Astrocyte of the hippocampus (primary cell): ENCODE results near the gene WNK2.

Experiments used
- DNase-seq: peaks from one replicate; pipeline ENCODE4 v3.0.0; 2011; ENCODE audit warnings: low read depth, low spot score

Gene WNK2

DNA sequence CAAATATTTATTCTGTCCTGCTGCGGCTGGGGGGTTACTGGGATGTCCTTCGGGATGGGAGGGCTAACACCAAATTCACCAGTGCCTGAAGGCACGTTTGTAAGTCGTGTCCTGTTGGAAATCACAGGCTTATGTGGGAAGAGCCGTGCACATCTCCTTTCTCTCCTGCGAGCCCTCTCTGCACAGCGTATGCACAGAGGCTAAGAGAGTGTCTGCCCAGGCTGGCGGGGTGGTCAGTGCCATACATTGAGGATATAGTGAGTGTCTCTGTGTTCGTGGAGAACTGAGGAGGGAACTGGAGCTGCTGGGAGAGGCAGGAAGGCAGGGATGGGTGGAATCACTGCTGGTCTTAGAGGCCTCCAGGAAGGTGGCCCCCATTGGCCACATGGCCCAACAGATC is 110.1 kb downstream of the WNK2 start:
- no peak for DNase-seq

DNA sequence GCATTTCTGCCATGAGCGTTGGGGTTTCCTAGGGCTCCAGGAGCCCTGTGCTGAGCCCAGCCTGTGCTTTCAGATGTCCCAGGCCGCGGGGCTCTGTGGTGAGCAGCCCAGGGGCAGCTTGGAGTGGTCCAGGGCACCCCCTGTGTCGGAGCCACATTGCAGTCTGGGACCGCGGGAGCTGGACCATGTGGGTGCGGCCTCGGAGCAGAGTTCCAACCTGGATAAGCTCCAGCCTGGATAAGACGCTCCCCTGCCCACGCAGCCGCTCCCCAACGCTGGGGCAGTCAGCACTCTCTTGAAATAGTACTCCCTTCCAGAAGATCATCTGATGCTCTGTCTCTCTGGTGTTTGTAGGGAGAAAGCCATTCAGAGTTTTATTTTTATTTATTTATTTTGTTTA is 111.1 kb downstream of the WNK2 start:
- no peak for DNase-seq

DNA sequence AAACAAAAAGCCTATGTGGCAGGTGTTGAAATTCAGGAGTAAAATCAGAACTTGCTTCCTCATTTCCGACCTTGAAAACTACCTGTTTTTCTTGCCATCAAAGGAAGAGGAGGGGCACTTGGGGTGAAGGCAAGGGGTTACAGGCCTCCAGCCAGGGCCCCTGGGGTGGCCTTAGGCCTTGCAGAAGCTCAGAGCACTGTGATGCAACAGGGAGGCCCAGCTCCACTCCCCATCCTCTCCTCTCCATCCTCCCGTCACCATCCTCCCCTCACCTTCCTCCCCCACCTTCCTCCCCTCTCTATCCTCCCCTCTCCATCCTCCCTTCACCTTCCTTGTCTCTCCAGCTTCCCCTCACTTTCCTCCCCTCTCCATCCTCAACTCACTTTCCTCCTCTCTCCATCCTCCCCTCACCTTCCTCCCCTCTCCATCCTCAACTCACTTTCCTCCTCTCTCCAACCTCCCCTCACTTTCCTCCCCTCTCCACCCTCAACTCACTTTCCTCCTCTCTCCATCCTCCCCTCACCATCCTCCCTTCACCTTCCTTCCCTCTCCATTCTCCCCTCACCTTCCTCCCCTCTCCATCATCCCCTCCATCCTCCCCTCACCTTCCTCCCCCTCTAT is 111.6 kb downstream of the WNK2 start:
- no peak for DNase-seq

DNA sequence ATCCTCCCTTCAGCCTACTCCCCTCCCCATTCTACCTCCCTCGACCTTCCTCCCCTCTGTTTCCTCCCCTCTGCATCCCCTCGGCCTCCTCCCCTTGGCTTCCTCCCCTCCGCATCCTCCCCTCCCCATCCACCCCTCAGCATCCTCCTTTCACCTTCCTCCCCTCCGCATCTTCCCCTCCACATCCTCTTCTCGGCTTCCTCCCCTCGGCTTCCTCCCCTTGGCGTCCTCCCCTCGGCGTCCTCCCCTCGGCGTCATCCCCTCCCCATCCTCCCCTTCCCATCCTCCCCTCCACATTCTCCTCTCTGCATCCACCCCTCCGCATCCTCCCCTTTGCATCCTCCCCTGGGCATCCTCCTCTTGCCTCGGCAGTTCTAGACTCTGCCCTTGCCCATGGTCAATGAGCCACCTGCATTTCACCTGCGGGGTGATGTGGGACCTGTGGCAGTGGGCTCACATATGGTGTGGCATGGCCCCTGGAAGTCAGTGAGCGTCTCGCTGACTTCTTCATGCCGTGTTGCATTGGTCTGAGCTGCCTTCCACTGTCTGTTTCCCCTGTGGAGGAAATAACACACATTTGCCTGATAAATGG is 113.0 kb downstream of the WNK2 start:
- DNase-seq, result no peak

DNA sequence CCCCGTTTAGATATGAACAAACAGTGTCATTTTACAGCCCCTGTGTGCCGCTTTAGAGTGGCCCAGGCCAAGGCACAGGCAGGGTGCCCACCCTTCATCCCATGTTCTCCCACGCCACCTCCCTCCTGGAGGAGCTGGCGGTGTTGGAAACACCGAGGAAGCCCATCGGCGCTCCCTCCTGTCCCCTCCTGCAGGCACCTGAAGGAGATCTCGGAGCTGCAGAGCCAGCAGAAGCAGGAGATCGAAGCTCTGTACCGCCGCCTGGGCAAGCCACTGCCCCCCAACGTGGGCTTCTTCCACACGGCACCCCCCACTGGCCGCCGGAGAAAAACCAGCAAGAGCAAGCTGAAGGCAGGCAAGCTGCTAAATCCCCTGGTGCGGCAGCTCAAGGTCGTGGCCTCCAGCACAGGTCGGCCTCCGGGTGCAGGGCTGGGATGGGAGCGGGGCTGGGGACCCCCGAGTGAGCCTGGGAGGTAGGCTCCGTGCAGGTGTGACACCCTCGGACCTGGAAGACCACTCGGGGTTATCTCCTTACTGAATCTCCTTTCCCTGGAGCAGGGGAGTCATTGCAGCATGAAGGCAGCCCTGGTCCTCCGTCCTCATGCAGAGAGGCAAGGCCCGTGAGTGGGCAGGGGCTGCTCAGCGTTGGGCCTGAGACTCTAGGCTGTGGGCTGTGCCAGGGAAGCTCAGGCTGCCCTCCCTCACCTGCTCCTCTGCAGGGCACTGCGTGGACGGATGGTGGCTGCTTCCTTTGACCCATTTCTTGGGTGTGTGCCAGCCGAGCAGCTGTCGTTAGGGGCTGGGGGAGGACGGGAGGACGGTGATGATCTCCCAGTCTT is 113.9 kb downstream of the WNK2 start:
- DNase-seq, result no peak

DNA sequence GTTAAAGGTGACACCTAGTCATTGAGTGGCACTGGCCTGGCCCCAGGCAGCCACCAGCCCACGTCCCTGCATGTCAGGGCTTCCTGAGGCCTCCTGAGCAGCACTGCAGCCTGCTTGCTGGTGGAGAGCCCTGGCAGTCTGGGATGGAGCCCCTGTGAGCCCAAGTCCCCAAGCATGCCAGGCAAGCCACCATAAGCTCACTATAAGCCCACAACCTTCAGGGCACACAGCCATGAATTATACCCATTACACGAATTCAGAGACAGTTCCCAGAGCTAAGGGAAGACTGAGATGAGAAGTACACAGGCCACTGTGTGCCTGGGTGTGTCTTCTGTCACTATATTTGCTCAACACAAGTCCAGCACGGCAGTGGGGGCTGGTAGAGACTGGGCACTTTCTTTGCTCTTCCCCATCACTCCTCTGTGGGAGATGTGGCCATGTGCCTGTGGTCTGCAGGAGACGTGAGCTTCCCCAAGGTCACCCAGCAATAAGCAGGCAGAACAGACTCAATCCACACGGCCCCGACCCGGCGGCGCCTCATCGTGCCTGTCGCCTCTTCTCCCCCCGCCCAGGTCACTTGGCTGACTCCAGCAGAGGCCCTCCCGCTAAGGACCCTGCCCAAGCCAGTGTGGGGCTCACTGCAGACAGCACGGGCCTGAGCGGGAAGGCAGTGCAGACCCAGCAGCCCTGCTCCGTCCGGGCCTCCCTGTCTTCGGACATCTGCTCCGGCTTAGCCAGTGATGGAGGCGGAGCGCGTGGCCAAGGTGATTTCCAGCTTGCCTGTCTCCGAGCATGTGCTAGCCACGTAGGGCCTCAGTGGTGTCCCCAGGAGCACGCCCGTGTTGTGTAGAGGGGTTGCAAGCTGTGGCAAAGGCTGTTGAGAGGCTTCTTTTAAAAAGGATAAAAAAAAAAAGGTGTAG is 114.8 kb downstream of the WNK2 start:
- no peak for DNase-seq

DNA sequence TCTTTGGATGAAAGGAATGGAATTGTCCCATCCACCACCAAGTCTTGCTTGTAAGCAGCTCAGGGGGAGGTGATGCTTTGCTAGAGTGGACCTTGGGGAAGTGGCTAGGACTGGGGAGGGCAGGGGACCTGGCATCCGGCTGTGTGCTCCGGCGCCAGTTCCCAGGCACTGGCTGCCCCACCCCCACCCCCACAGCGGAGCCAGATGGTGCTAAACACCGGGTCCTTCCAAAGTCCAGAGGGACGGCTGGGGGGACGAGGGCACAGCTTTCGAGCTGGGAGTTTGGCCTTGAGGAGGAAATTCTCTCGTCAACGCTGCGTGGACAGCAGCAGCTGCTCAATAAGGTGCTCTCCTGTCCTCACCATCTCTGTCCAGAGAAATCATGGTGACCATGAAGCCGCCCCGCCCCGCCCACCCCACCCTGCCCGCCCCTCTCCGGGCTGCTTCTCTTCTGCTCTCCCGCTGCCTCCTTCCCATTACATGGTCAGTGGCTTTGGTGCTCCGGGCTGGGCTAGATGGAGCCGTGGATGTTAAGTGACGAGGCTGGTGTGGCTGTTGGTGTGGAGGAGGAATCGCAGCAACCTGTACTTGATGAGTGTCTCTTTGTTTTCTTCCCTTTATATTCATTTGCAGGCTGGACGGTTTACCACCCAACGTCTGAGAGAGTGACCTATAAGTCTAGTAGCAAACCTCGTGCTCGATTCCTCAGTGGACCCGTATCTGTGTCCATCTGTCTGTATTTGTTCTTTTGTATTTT is 115.7 kb downstream of the WNK2 start:
- no peak for DNase-seq

DNA sequence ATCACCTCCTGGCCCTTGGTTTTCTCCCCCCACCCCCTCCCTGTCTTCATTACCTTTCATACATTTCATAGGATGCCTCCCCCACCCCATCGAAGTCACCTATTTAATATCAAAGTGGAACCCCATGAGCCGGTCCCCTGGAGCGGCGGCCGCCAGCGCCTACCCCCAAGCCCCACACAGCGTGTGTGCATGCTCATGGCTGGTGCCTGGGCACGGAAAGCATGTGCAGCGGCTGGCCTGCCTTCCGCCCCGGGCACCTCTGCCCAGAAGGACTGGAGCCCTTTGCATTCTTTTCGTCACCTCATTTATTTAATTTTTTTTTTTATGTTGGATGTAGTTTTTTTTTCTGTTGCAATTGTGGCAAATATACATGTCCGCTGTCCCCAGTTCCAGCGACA is 116.2 kb downstream of the WNK2 start:
- no peak for DNase-seq

DNA sequence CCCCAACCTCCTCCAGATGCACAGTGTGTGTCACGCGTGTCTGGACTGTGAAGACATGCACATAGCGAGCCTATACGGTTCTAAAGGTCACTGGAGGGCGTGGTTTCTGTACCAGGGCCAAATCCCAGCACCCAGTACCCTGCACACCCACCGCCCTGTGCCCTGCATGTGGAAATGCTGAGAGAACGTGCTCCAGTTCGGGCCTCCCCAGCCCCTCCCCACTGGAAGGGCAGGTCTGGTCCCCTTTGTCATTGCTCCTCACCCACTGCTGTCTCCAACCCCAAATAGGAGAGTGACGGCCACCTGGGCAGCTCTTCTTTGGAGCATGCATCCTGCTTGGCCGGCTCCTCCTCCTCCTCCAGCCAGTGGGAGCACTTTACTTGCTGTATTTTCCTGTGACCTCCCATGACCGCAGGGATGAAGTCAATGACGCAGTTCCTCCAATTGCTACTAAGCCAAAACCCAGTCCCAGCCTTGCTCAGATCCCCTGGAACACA is 116.7 kb downstream of the WNK2 start:
- no peak for DNase-seq

DNA sequence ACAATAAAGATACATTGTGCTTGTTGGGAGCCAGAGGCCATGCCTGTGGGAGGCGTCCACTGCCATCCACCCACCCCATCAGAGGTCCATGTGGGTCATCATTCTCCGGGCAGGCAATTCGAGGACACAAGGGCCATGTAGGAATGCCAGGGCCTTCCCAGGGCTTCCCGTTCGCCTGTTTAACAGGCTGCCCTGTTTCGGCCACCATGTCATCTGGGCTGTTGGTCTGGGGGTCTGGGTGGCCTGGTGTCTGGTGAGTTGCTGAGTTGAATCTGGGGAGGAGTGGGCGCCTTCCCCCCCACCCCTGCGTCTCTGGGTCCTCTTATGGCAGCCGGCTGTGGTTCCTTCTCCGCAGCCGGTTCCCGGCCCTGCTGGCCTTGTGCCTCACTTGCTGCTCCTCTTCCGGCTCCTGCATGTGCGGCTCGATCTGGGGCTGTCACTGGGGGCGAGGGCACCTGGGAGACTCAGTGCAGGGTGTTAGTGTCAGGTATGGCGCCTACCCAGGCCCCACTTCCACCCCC is 117.4 kb downstream of the WNK2 start:
- no peak for DNase-seq

DNA sequence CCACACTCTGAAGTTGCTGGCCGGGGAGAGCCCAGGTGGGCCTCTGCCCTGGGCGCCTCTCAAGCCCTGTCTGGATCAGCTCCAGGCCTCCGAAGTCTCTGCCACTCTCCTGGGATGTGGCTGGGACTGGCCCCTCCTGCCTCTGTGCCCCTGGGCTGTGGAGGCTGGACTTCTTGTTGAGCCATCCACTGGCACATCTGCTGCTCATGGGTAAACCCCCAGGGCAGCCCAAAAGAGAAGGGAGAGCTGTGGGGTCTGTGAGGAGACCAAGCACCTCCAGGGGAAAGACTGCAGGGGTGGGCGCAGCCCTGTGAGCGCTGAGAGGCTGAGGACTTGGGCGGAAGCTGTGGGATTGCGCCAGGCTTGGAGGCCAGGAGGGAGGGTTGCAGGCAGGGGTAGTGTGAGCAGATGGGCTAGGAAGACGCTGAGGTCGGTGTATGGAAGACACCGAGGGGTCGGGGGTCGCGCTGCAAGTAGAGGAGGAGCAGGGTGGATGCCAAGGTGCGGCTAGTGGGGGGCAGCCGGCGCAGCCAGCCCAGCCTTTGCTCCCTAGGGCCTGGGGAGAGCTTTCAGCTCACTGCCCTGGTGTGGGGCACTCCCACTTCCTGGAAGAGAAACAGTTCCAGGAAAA is 118.1 kb downstream of the WNK2 start:
- DNase-seq, result no peak

DNA sequence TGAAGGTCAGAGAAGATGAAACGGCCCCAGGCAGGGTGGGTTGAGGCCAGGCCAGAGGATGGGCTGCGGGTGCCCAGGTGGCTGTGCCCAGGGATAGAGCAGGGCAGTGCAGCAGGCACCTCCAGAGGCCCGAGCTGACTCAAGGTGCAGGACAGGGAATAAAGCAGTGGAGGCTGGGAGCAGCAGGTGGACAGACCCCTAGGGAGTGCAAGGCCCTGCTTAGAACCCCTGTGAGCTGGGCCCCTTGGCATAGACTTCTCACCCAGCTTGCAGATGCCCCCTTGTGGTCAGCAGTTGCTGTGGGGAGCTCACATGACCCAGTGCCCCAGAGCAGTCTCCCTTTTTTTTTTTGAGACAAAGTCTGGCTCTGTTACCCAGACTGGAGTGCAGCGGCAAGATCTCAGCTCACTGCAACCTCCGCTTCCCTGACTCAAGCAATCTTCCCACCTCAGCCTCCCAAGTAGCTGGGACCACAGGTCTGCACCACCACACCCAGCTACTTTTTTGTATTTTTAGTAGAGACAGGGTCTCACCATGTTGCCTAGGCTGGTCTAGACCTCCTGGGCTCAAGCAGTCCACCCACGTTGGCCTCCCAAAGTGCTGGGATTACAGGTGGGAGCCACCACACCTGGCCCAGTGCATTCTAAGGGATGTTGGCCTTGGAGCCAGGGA is 118.8 kb downstream of the WNK2 start:
- DNase-seq, result peak; percentile 65

DNA sequence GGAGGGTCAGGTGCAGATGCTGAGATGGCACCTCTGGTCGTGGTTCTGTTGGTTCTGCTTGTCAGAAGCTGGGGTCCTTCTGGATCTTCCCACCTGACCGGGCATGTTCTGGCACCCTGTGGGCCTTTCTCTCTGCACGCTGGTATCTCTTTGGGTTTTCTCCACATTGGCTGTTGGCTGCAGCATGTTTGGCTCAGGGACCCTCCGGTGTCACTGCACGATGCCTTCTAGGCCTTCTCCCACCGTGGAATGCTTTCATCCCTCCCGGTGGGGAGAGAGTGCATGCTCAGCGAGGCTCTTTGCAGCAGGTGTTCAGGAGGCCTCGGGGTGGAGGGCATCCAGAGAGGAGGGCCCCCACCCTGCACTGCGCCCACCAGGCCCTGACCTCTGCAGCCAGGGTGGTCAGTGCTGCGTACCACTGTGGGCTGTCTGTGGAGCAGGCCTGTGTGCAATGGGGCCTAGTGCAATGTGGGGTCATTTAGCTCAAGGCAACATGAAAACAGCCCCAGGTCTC is 119.4 kb downstream of the WNK2 start:
- DNase-seq, result no peak

DNA sequence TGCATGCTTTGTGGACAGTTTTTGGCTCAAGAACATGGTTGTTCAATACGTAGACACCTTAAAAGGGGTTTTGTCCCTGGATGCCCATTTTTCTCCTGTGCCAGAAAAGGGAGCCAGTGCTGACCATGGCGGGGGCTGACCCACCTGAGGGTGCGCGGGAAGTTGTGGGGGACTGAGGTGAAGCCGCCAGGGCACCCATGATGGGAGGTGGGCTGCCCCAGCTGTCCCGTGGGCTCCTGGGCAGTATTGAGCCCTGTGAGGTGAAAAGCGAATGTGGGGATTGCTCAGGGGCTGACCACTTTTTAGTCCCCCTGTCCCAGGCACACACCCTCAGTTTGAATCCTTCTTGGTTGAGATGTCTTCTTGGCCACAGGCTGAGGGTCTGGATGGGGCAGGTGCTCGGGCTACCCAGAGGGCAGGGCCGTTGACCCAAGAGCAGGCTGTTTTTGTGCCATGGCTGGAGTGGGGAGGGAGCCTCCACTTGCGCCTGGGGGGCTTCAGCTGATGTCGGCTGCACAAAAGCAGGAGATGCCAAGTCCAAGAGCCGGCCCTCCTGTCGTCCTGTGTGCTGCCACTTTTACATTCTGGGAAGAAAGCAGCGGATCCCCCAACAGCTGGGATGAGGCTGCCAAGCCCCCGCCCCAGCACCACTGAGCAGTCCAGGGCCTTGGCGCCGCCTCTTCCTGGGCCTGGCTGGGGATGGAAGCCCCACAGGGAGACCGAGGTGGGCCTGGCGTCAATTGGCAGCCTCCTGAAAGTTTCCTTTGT is 120.1 kb downstream of the WNK2 start:
- DNase-seq, result no peak

DNA sequence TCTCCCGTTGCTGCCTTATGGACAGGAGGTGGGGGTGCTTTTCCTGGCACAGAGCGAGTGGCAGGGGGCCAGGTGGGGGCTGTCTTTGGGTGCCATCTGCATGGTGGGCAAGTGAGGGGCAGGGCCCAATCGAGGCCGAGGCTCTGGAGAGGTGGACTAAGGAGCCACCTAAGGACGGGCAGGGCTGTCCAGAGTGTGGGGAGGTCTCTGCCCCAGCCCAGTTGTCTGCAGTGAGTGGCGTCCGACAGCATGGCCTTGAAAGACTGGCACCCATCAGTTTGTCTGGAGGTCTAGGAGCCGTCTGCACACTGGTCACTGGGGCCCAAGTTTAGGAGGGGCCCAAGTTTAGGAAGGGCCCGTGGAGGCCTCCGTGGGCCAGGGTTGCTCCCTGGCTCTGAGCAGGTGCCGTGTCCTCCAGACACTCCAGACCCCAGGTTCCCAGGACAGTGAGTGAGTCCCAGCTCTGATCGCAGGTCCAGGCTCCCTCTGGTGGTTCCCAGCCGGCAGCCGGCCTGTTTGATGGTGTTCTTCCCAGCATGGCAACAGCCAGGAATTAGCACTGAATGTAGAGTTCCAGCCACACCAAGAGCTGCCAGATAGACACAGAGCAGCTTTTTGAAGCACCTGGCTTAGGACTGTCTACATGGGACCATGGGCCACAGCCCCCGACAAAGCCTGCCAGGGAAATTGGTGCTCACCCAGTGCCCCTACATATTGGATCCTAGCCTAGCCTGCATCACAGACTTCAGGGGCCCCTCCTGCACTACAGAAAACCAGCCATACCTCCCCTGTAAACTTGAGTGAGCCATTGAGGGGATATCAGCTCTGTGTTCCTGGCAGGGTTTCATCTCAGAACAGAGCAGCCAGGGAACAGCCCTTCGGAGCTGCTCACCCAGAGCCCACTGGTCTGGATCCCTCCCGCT is 120.9 kb downstream of the WNK2 start:
- DNase-seq, result peak; percentile 85

DNA sequence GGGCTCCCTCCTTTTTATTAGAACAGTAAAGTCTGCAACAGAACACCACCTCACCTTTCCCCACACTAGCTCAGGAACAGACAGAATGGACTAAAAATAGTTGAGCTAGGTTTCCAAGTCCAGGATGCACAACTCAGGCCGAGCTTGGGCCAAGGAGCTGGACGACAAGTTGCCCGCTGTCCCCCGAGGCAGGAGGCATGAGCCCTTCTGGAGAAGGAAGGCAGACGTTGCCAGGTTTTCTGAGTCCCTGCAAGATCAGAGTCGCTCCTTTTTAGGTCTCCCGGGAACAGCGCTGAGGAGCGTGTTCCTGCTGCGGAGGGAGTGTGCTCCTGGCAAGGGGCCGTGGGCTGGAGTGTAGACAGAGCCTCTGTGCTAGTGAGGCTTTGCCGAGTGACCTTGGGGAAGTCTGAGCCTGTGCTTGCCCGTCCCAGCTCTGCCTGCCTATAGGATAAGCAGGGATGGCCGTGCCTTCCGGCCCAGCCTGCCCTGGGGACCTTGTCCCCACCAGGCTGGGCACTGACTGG is 121.6 kb downstream of the WNK2 start:
- no peak for DNase-seq

DNA sequence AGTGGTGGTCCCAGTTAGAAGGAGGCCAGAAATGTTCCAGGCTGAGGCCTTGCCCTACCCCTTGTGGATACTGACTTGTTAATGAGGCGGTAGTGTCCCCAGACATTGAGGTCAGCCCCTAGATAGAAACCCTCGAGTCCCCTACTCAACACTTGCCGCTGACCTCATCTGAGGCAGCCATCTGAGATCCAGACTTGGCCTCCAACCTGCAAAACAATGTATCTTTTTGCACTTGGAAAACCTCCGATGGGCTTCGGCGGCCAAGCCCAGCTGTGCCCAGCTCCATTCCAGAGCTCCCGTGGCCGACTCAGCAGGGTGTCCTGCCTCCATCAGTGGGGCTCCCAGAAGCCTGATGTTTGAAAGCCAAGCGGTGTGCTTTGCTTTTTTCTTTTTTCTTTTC is 122.1 kb downstream of the WNK2 start:
- no peak for DNase-seq
